Measurements from ENCODE around the gene PAFAH1B1. TPM values are rescaled to one million over a fixed set of nuclear protein-coding genes. Genes with fewer than 3 reads are reported as not detected.
A peak's percentile ranks its signal among the peaks of the same experiment; 100 is the strongest.

The PAFAH1B1 gene
- total and polyA plus RNA-seq, 2 donors (not counting 3 experiments of a cell fraction or from before 2014, with no cell fraction given), result 46.5 to 158 TPM

- POLR2A ChIA-PET, result no interaction called here
- H3K4me2 ChIP-seq (ENCODE audit: insufficient read depth, low read length), result no peak overlapping the region
- intact Hi-C loops (cut with micrococcal nuclease) (no loop called here), dilution Hi-C loops (cut with MboI; ENCODE audit: extremely low pct_ligation_motif_present, low sequenced_read_pairs) (no loop called here)
- DNase-seq (ENCODE audit: low read depth, low spot score) (no peak), FAIRE-seq (peak; percentile 56)
- no peak overlapping the region for H3K4me3 ChIP-seq (replicated peaks in 1 of 3; ENCODE audit: insufficient read depth in 1 of 3, low read depth in 1 of 3, low read length in 3 of 3)
- H3K27me3 ChIP-seq (ENCODE audit: control insufficient read depth in 2 of 2, insufficient read depth in 2 of 2, low read length in 2 of 2), result no peaks in the 10 kb centered on the region
- H3K27ac ChIP-seq (ENCODE audit: insufficient read depth, low read depth, low read length), result no peak overlapping the region
- H3K79me2 ChIP-seq (ENCODE audit: control insufficient read depth, insufficient read depth, low read length), result peaks cover 97% of the 10 kb centered on the region
- H3K36me3 ChIP-seq (ENCODE audit: control insufficient read depth in 2 of 2, extremely low read depth in 1 of 2, insufficient read depth in 2 of 2, low read length in 2 of 2), result no peaks in the 10 kb centered on the region
- BruUV-seq (replicated peaks), result no TSS peak
- H3K4me1 ChIP-seq (ENCODE audit: control insufficient read depth, extremely low read depth, insufficient read depth, low read length), result no peaks in the 10 kb centered on the region
- no peak overlapping the region for H2AFZ ChIP-seq (ENCODE audit: low read depth, low read length)
- peaks cover 16% of the 10 kb centered on the region for H4K20me1 ChIP-seq (replicated peaks; ENCODE audit: control insufficient read depth, extremely low read depth, insufficient read depth, low read length)
- peaks cover 2% of the 10 kb centered on the region for H3K9me1 ChIP-seq (replicated peaks; ENCODE audit: control insufficient read depth, extremely low read depth, insufficient read depth, low read length)
- CTCF ChIA-PET, result interaction anchor here (2.3 kb wide), 1 partner anchor 14 kb away, joined by 6 read pairs; no protein-coding TSS in a partner anchor
- TF ChIP-seq GATA2 (IDR thresholded peaks at IDR 0.05; ENCODE audit: insufficient read depth, insufficient read length, low read depth, low read length) (no peak), POLR2AphosphoS5 (IDR thresholded peaks at IDR 0.05; ENCODE audit: insufficient read depth, low read depth, low read length) (no peak), POLR2A (IDR thresholded peaks at IDR 0.05; ENCODE audit: low read depth, low read length) (no peak), CTCF (IDR thresholded peaks at IDR 0.05; ENCODE audit: extremely low read depth in 1 of 2, insufficient read depth in 1 of 2, low read depth in 1 of 2, low read length in 2 of 2) (no peak)
- no peak overlapping the region for H3K9ac ChIP-seq (replicated peaks; ENCODE audit: extremely low read depth, insufficient read depth, low read length)
- H3K9me3 ChIP-seq (replicated peaks; ENCODE audit: control insufficient read depth, insufficient read depth, low read length), result no peaks in the 10 kb centered on the region
Measured at GRCh38 chr17:2610195-2611175, 17.0 kb downstream of the PAFAH1B1 start.
